Measurements from ENCODE around the gene YDJC. TPM values are rescaled to one million over a fixed set of nuclear protein-coding genes. Genes with fewer than 3 reads are reported as not detected.

Gene YDJC
- total and polyA plus RNA-seq, 2 of the 8 experiments (the other 6 are each of a cell fraction or from before 2014, with no cell fraction given): 36.7 to 45.2 TPM

DNA sequence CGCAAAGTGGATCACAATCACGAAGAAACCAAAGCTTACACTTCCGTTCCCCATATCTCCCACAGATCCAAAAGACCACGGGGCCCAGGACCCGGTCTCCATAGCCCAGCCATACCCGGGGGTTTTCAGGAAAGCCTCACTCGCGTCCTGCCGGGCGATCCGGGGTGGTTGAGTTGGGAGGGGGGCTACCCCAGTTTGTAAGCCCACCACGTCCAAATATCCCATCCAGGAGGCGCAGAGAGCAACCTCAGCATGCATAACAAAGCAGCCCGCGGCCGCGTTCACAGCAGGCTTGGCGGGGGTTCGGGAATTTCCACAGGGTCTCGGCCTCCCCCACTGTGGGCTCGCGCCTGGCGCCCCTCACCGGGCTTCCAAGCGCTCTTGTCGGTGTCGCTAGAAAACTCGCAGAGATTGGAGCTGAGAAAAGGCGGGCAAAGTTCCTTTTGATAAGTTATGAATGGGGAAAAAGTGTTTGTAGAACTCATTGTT lies 21.7 kb upstream of the YDJC start:
- Histone ChIP-seq H3K23ac (ENCODE audit: insufficient read length) (no peak overlapping the region), H4K8ac (ENCODE audit: extremely low read depth, insufficient read depth, low read length) (peak overlapping the region; percentile 92), H3K14ac (ENCODE audit: insufficient read length) (no peak overlapping the region), H2BK12ac (ENCODE audit: low read depth, low read length) (no peak overlapping the region), H3K4ac (replicated peaks; ENCODE audit: insufficient read length, low read depth, low read length) (peak overlapping the region; percentile 84), H3K36me3 (ENCODE audit: control insufficient read depth in 2 of 4, insufficient read depth in 4 of 4, low read length in 3 of 4) (peaks cover 10 to 17% (median 14%) of the 10 kb centered on the region in 4 experiments; a peak in 6 of 8 replicates), H3K27me3 (replicated peaks in 1 of 4; ENCODE audit: control insufficient read depth in 3 of 4, extremely low read depth in 1 of 4, insufficient read depth in 3 of 4, low read length in 3 of 4) (no peaks in the 10 kb centered on the region), H3K18ac (ENCODE audit: extremely low read depth, low read length) (peak overlapping the region; percentile 87), H2BK5ac (ENCODE audit: low read depth, low read length) (peak overlapping the region; percentile 46; the same call in 1 of the 2 replicates), H3K79me2 (ENCODE audit: control insufficient read depth in 1 of 2, insufficient read depth in 2 of 2, low read length in 2 of 2) (peaks cover 0 to 4% of the 10 kb centered on the region in 2 experiments; a peak in 1 of 4 replicates), H3K9me3 (ENCODE audit: insufficient read depth in 2 of 2, low read depth in 1 of 2, low read length in 1 of 2) (no peaks in the 10 kb centered on the region), H2BK20ac (ENCODE audit: low read length) (no peak overlapping the region), H3K4me1 (replicated peaks in 1 of 4; ENCODE audit: control insufficient read depth in 3 of 4, insufficient read depth in 4 of 4, low read length in 3 of 4) (peaks cover 3 to 16% (median 7%) of the 10 kb centered on the region in 4 experiments), H2BK120ac (replicated peaks; ENCODE audit: low read depth, low read length) (peak overlapping the region; percentile 51), H4K20me1 (replicated peaks in 1 of 2; ENCODE audit: control insufficient read depth in 1 of 2, insufficient read depth in 2 of 2, low read length in 2 of 2) (peaks cover 7 to 11% of the 10 kb centered on the region in 2 experiments), H2AFZ (ENCODE audit: low read length) (peak overlapping the region; percentile 6; the same call in 1 of the 2 replicates), H3K56ac (replicated peaks; ENCODE audit: insufficient read length, low read depth, low read length) (peak overlapping the region; percentile 94), H3K79me1 (ENCODE audit: low read depth, low read length) (peaks cover 7% of the 10 kb centered on the region; the same call in 1 of the 2 replicates), H3K4me3 (ENCODE audit: extremely low read depth in 1 of 4, insufficient read depth in 2 of 4, low read depth in 3 of 4, low read length in 4 of 4) (peak overlapping the region; percentile 78 to 98 (median 81)), H3K27ac (ENCODE audit: low read depth, low read length) (peak overlapping the region; percentile 52; the same call in 1 of the 2 replicates), H2BK15ac (ENCODE audit: low read length) (peak overlapping the region; percentile 88; the same call in 1 of the 2 replicates), H3K23me2 (ENCODE audit: low read depth, low read length) (peaks cover 5% of the 10 kb centered on the region; the same call in 1 of the 2 replicates), H3K4me2 (ENCODE audit: insufficient read depth in 1 of 2, low read depth in 2 of 2, low read length in 2 of 2) (peak overlapping the region; percentile 68 to 97), H3K9ac (replicated peaks in 1 of 4; ENCODE audit: extremely low read depth in 1 of 4, low read depth in 3 of 4, low read length in 3 of 4) (peak overlapping the region in 2 of 4 experiments; percentile 48 to 78; a peak in 4 of 7 replicates), H4K91ac (replicated peaks; ENCODE audit: insufficient read length, low read length) (peak overlapping the region; percentile 84), H2AK5ac (ENCODE audit: low read depth, low read length) (no peak overlapping the region), H4K5ac (ENCODE audit: insufficient read length, low read depth, low read length) (peak overlapping the region; percentile 84)
- POLR2A ChIA-PET (ENCODE audit: partially characterized antibody): interaction anchor here (0.7 to 5.9 kb wide), 7 partner anchors 9 to 79 kb away, joined by 3 to 42 read pairs (median 4); partner anchors contain the start of genes PPIL2 and SDF2L1
- 1% methylated on average over 28 of the region's 29 CpGs; no CpG with 5 or more reads in 1 of the 2 experiments for WGBS, 2 experiments (ENCODE audit: extremely low coverage in 1 of 2, insufficient coverage in 1 of 2, insufficient read length in 1 of 2, insufficient replicate concordance in 2 of 2, low coverage in 1 of 2, low lambda C conversion rate in 2 of 2, missing lambda C conversion rate in 1 of 2)
- DNase-seq (ENCODE audit: low read depth in 1 of 2, low spot score in 2 of 2) (no peak), FAIRE-seq (no peak)
- CTCF ChIA-PET (ENCODE audit: partially characterized antibody): interaction anchor here (0.7 to 22.2 kb wide), 3 partner anchors 9 to 89 kb away, joined by 4 to 499 read pairs (median 22); partner anchors contain the start of genes CCDC116, SDF2L1 and YDJC
- TF ChIP-seq SIN3A (conservative IDR thresholded peaks at IDR 0.05 in 1 of 2, IDR thresholded peaks at IDR 0.05 in 1 of 2; ENCODE audit: low read depth in 1 of 2, low read length in 2 of 2): 0 out of 4 replicates have a peak, but pooled peaks of 1 of the 2 experiments have one; percentile 21
- no peak for TF ChIP-seq POLR2A (IDR thresholded peaks at IDR 0.05; ENCODE audit: control extremely low read depth in 1 of 2, low read depth in 2 of 2, low read length in 2 of 2)
- no peak for TF ChIP-seq TBP (IDR thresholded peaks at IDR 0.05; ENCODE audit: low read depth, low read length)
- no peak for TF ChIP-seq BRCA1 (IDR thresholded peaks at IDR 0.05; ENCODE audit: low read depth, low read length)
- TF ChIP-seq, protein P1, sequence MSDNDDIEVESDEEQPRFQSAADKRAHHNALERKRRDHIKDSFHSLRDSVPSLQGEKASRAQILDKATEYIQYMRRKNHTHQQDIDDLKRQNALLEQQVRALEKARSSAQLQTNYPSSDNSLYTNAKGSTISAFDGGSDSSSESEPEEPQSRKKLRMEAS (IDR thresholded peaks at IDR 0.05): no peak
- no peak for TF ChIP-seq SUZ12 (IDR thresholded peaks at IDR 0.05; ENCODE audit: low read length)
- TF ChIP-seq HDAC2 (IDR thresholded peaks at IDR 0.05; ENCODE audit: borderline replicate concordance in 1 of 2, low read depth in 2 of 2, low read length in 2 of 2): peak; percentile 54 to 81; a peak in 3 of 4 replicates
- no peak for TF ChIP-seq CHD1 (IDR thresholded peaks at IDR 0.05; ENCODE audit: low read depth, low read length)
- TF ChIP-seq CREB1 (IDR thresholded peaks at IDR 0.05): 0 out of 2 replicates have a peak, but pooled peaks have one; percentile 8
- no peak for TF ChIP-seq TAF7 (optimal IDR thresholded peaks at IDR 0.05; ENCODE audit: borderline replicate concordance, low read depth, low read length)
- peak; percentile 40 for TF ChIP-seq SAP30 (IDR thresholded peaks at IDR 0.05; ENCODE audit: insufficient read depth, insufficient replicate concordance, low read length)

Data from H1 (cell line).